Neural progenitor cell (in vitro differentiated cells): Measurements from ENCODE around the gene C1orf50. TPM values are rescaled to one million over a fixed set of nuclear protein-coding genes. Genes with fewer than 3 reads are reported as not detected.
A peak's percentile ranks its signal among the peaks of the same experiment; 100 is the strongest.
"Not testable (repeated sequence)": the region's sequence is repeated elsewhere in the genome, so short reads cannot be mapped to it uniquely, and the experiment has no call there.

Experiments
- DNase-seq: peaks from one replicate; pipeline ENCODE4 v3.0.0-alpha.2; 2016; ENCODE audit warnings: low spot score
- H2AFZ ChIP-seq: fragments of 200-600 bp; sonication (generic); replicated peaks from 2 replicates; pipeline ENCODE4 v1.6.1; 2016; ENCODE audit warnings: antibody characterized with exemption
- H3F3A ChIP-seq: fragments of 200-600 bp; sonication (generic); 2 replicates; pipeline ENCODE4 v1.6.1; 2016; ENCODE audit warnings: antibody characterized with exemption, low read depth
- H3K27ac ChIP-seq: fragments of 200-600 bp; sonication (generic); 2 replicates; pipeline ENCODE4 v1.5.1; 2016; ENCODE audit warnings: mild to moderate bottlenecking
- H3K27me3 ChIP-seq: fragments of 200-600 bp; sonication (generic); 2 replicates; pipeline ENCODE4 v1.6.1; 2016; ENCODE audit warnings: mild to moderate bottlenecking, moderate library complexity
- H3K36me3 ChIP-seq: fragments of 200-600 bp; sonication (generic); 2 replicates; pipeline ENCODE4 v1.5.1; 2016
- H3K4me1 ChIP-seq: fragments of 200-600 bp; sonication (generic); 2 replicates; pipeline ENCODE4 v1.6.1; 2016; ENCODE audit warnings: mixed run types
- H3K4me2 ChIP-seq: fragments of 200-600 bp; sonication (generic); 2 replicates; pipeline ENCODE4 v1.6.1; 2016
- H3K4me3 ChIP-seq: fragments of 200-600 bp; sonication (generic); 2 replicates; pipeline ENCODE4 v1.5.1; 2016
- H3K79me2 ChIP-seq: fragments of 200-600 bp; sonication (generic); 2 replicates; pipeline ENCODE4 v1.6.1; 2016; ENCODE audit warnings: low read depth
- H3K9ac ChIP-seq: fragments of 200-600 bp; sonication (generic); 2 replicates; pipeline ENCODE4 v1.6.1; 2016
- H3K9me3 ChIP-seq: fragments of 200-600 bp; sonication (generic); 2 replicates; pipeline ENCODE4 v1.5.1; 2016; ENCODE audit warnings: low read depth
- H4K20me1 ChIP-seq: fragments of 200-600 bp; sonication (generic); 2 replicates; pipeline ENCODE4 v1.6.1; 2016; ENCODE audit warnings: low read depth
- H3K27ac Mint-ChIP-seq: 3 replicates; pipeline ENCODE4 v1.8.0; 2021; ENCODE audit warnings: mixed read lengths
- H3K27me3 Mint-ChIP-seq: 2 replicates; pipeline ENCODE4 v1.8.0; 2022; ENCODE audit warnings: low read depth, mild to moderate bottlenecking, inconsistent platforms, moderate library complexity, mixed read lengths; ENCODE audit not compliant: insufficient read depth
- H3K36me3 Mint-ChIP-seq: 3 replicates; pipeline ENCODE4 v1.8.0; 2021; ENCODE audit warnings: mixed read lengths
- H3K4me1 Mint-ChIP-seq: 3 replicates; pipeline ENCODE4 v1.8.0; 2021; ENCODE audit warnings: mixed read lengths
- H3K4me3 Mint-ChIP-seq: 3 replicates; pipeline ENCODE4 v1.8.0; 2021; ENCODE audit warnings: mild to moderate bottlenecking, moderate library complexity, mixed read lengths
- H3K9me3 Mint-ChIP-seq: 3 replicates; pipeline ENCODE4 v1.8.0; 2020; ENCODE audit warnings: mixed read lengths
- CTCF ChIP-seq: fragments of 200-600 bp; sonication (generic); IDR thresholded peaks from 2 replicates; pipeline ENCODE4 v1.5.1; 2017; ENCODE audit warnings: antibody characterized with exemption, mild to moderate bottlenecking
- EZH2 ChIP-seq: fragments of 200-600 bp; sonication (generic); IDR thresholded peaks from 2 replicates; pipeline ENCODE4 v1.6.1; 2017; ENCODE audit warnings: antibody characterized with exemption, mild to moderate bottlenecking, moderate library complexity
- EZH2phosphoT487 ChIP-seq: fragments of 200-600 bp; sonication (generic); IDR thresholded peaks from 2 replicates; pipeline ENCODE4 v1.6.1; 2017; ENCODE audit warnings: antibody characterized with exemption
- total RNA-seq: library from RNA; depleted of rRNA; stranded (reverse); fragments of >200 nt; gene quantifications from 2 replicates; pipeline ENCODE4 v1.2.3, GENCODE V29; 2015; ENCODE audit warnings: low replicate concordance

The C1orf50 gene
- total RNA-seq, 1 donor from 2014 or later, result 19.0 TPM

- peaks cover 53% of the 10 kb centered on the region for H3K36me3 Mint-ChIP-seq
Measured at GRCh38 chr1:42748021-42748420, 19.0 kb upstream of the C1orf50 start.

GRCh38 chr1:42748461-42749410, 18.3 kb upstream of the C1orf50 start:
- Mint-ChIP-seq H3K27me3 (peaks cover 2% of the 10 kb centered on the region), H3K4me3 (no peak overlapping the region), H3K27ac (no peak overlapping the region), H3K4me1 (peaks cover under 1% of the 10 kb centered on the region), H3K9me3 (peaks cover 12% of the 10 kb centered on the region), H3K36me3 (peaks cover 57% of the 10 kb centered on the region)
- H2AFZ ChIP-seq, result no peak overlapping the region
- no peaks in the 10 kb centered on the region for H3K4me1 ChIP-seq
- H3K9me3 ChIP-seq, result no peaks in the 10 kb centered on the region
- H3K36me3 ChIP-seq, result peaks cover 9% of the 10 kb centered on the region
- TF ChIP-seq EZH2phosphoT487, result no peak
- no peak for TF ChIP-seq CTCF
- TF ChIP-seq EZH2, result no peak
- H3K27me3 ChIP-seq, result no peaks in the 10 kb centered on the region
- H3K4me3 ChIP-seq, result no peak overlapping the region
- H3K4me2 ChIP-seq, result no peak overlapping the region
- no peaks in the 10 kb centered on the region for H4K20me1 ChIP-seq
- no peaks in the 10 kb centered on the region for H3K79me2 ChIP-seq
- H3K27ac ChIP-seq, result no peak overlapping the region
- no peak for DNase-seq
- H3F3A ChIP-seq, result no peaks in the 10 kb centered on the region
- H3K9ac ChIP-seq, result no peak overlapping the region

More at GRCh38 chr1:42748021-42748420, 19.0 kb upstream of the C1orf50 start:
- H3K4me1 ChIP-seq, result no peaks in the 10 kb centered on the region
- H3K27me3 Mint-ChIP-seq, result peaks cover 4% of the 10 kb centered on the region
- no peak overlapping the region for H3K27ac Mint-ChIP-seq
- no peak for DNase-seq
- H3K4me3 Mint-ChIP-seq, result no peak overlapping the region
- no peak overlapping the region for H3K4me3 ChIP-seq
- H3K9me3 Mint-ChIP-seq, result peaks cover 12% of the 10 kb centered on the region
- peaks cover 7% of the 10 kb centered on the region for H3K4me1 Mint-ChIP-seq
- TF ChIP-seq EZH2phosphoT487, result no peak
- no peak for TF ChIP-seq EZH2
- no peak for TF ChIP-seq CTCF
- no peak overlapping the region for H3K9ac ChIP-seq
- no peaks in the 10 kb centered on the region for H3K9me3 ChIP-seq
- H3K27me3 ChIP-seq, result no peaks in the 10 kb centered on the region
- H3F3A ChIP-seq, result no peaks in the 10 kb centered on the region
- H3K79me2 ChIP-seq, result no peaks in the 10 kb centered on the region
- H3K27ac ChIP-seq, result no peak overlapping the region
- H4K20me1 ChIP-seq, result no peaks in the 10 kb centered on the region
- no peak overlapping the region for H3K4me2 ChIP-seq
- H3K36me3 ChIP-seq, result peaks cover 9% of the 10 kb centered on the region
- H2AFZ ChIP-seq, result no peak overlapping the region

- no peak overlapping the region for H3K4me2 ChIP-seq
- peaks cover 9% of the 10 kb centered on the region for H3K36me3 ChIP-seq
- no peaks in the 10 kb centered on the region for H3K4me1 Mint-ChIP-seq
- H3K27me3 Mint-ChIP-seq, result peaks cover 2% of the 10 kb centered on the region
- no peak overlapping the region for H3K4me3 ChIP-seq
- TF ChIP-seq EZH2phosphoT487 (no peak), EZH2 (no peak), CTCF (no peak)
- H3K9me3 ChIP-seq, result no peaks in the 10 kb centered on the region
- no peak overlapping the region for H3K27ac ChIP-seq
- no peaks in the 10 kb centered on the region for H3K4me1 ChIP-seq
- H3K36me3 Mint-ChIP-seq, result peaks cover 66% of the 10 kb centered on the region
- H3F3A ChIP-seq, result no peaks in the 10 kb centered on the region
- no peak for DNase-seq
- H3K4me3 Mint-ChIP-seq, result peak overlapping the region; percentile 39
- no peak overlapping the region for H2AFZ ChIP-seq
- H3K27ac Mint-ChIP-seq, result no peak overlapping the region
- no peaks in the 10 kb centered on the region for H3K27me3 ChIP-seq
- no peaks in the 10 kb centered on the region for H4K20me1 ChIP-seq
- H3K9ac ChIP-seq, result no peak overlapping the region
- peaks cover 12% of the 10 kb centered on the region for H3K9me3 Mint-ChIP-seq
- no peaks in the 10 kb centered on the region for H3K79me2 ChIP-seq
Measured at GRCh38 chr1:42750041-42750440, 17.0 kb upstream of the C1orf50 start.

GRCh38 chr1:42751511-42752070, 15.5 kb upstream of the C1orf50 start:
- H3K79me2 ChIP-seq, H3K4me1 Mint-ChIP-seq, H3K4me3 Mint-ChIP-seq, H3K27me3 ChIP-seq, H3K9me3 ChIP-seq, H3K4me1 ChIP-seq, H3K4me3 ChIP-seq, H3F3A ChIP-seq, H4K20me1 ChIP-seq, H3K9ac ChIP-seq, H3K27ac Mint-ChIP-seq, H2AFZ ChIP-seq, H3K4me2 ChIP-seq, DNase-seq, H3K27me3 Mint-ChIP-seq, H3K27ac ChIP-seq: not testable (repeated sequence)
- H3K9me3 Mint-ChIP-seq, result peaks cover 12% of the 10 kb centered on the region
- peaks cover 62% of the 10 kb centered on the region for H3K36me3 Mint-ChIP-seq
- H3K36me3 ChIP-seq, result peaks cover 15% of the 10 kb centered on the region
